Gastrocnemius medialis (tissue), 4 donors: ENCODE results near the gene PTPRCAP.

Source experiments
- POLR2A ChIP-seq, 2 donors: fragments of 450-650 bp; IDR thresholded peaks; one replicate each; pipeline ENCODE4 v1.6.1; 2017; ENCODE audit warnings: antibody characterized with exemption in 2 of 2, mild to moderate bottlenecking in 2 of 2, moderate library complexity in 2 of 2
- TF ChIP-seq, protein P1 (sequence below), 5 experiments: fragments of 450-650 bp in 3 of 5; fragments of 200-600 bp in 2 of 5; sonication (generic) in 2 of 5; IDR thresholded peaks in 4 of 5; conservative IDR thresholded peaks in 1 of 5; 1 replicate in 4 of 5; 2 replicates in 1 of 5; pipeline ENCODE4 v1.5.1; 2016 to 2019; ENCODE audit warnings: antibody characterized with exemption in 5 of 5, mild to moderate bottlenecking in 3 of 5, moderate library complexity in 3 of 5

DNA sequence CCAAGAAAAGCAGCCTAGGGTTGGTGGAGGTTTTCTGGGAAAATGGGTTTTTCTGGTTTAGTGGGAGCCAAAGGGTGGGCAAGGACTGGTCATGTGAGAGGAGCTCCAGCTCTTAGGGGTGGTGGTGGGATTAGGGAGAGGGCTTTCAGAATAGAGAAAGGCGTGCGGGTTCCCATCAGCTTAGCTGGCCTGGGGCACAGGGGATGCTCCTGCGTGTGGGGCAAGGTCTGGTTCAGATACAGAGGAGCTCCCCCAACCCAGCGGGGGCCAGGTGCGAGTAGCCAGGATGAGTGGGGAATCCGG, 30.9 kb upstream of the PTPRCAP start:
- TF ChIP-seq, protein P1, sequence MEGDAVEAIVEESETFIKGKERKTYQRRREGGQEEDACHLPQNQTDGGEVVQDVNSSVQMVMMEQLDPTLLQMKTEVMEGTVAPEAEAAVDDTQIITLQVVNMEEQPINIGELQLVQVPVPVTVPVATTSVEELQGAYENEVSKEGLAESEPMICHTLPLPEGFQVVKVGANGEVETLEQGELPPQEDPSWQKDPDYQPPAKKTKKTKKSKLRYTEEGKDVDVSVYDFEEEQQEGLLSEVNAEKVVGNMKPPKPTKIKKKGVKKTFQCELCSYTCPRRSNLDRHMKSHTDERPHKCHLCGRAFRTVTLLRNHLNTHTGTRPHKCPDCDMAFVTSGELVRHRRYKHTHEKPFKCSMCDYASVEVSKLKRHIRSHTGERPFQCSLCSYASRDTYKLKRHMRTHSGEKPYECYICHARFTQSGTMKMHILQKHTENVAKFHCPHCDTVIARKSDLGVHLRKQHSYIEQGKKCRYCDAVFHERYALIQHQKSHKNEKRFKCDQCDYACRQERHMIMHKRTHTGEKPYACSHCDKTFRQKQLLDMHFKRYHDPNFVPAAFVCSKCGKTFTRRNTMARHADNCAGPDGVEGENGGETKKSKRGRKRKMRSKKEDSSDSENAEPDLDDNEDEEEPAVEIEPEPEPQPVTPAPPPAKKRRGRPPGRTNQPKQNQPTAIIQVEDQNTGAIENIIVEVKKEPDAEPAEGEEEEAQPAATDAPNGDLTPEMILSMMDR (IDR thresholded peaks at IDR 0.05 in 4 of 5, conservative IDR thresholded peaks at IDR 0.05 in 1 of 5) = no peak
- no peak for TF ChIP-seq POLR2A (IDR thresholded peaks at IDR 0.05)
